Adrenal gland (tissue), 12 donors: ENCODE measurements around the gene ZNF460. TPM values are rescaled to one million over a fixed set of nuclear protein-coding genes. Genes with fewer than 3 reads are reported as not detected.

Experiments
- DNase-seq, 7 donors: peaks; one replicate each; pipeline ENCODE4 v3.0.0-alpha.2; 2019 to 2020
- H3K27ac ChIP-seq, 5 donors: fragments of 200-600 bp; sonication (generic) in 4 of 5; 1 replicate in 3 of 5; 2 replicates in 2 of 5; pipeline versions ENCODE4 v1.5.1 to v1.8.0; 2016 to 2020; ENCODE audit warnings: mild to moderate bottlenecking in 1 of 5
- H3K27me3 ChIP-seq: fragments of 200-600 bp; 2 replicates; pipeline ENCODE4 v1.8.0; 2021
- H3K36me3 ChIP-seq, 2 donors: fragments of 200-600 bp; replicated peaks in 1 of 2; 1 replicate in 1 of 2; 2 replicates in 1 of 2; pipeline versions ENCODE4 v1.5.1 to v1.8.0; 2018 to 2022
- H3K4me1 ChIP-seq, 2 donors: fragments of 200-600 bp; replicated peaks in 1 of 2; 1 replicate in 1 of 2; 2 replicates in 1 of 2; pipeline versions ENCODE4 v1.5.1 to v1.8.0; 2018 to 2021
- H3K4me3 ChIP-seq, 4 donors: fragments of 200-600 bp; sonication (generic) in 3 of 4; one replicate each; pipeline ENCODE4 v1.5.1; 2016 to 2018
- H3K9me3 ChIP-seq, 3 donors: fragments of 200-600 bp; sonication (generic) in 1 of 3; replicated peaks in 1 of 3; 1 replicate in 2 of 3; 2 replicates in 1 of 3; pipeline versions ENCODE4 v1.5.1 to v1.8.0; 2016 to 2021
- POLR2A ChIP-seq, 2 donors: fragments of 450-650 bp; IDR thresholded peaks; one replicate each; pipeline ENCODE4 v1.6.1; 2017; ENCODE audit warnings: antibody characterized with exemption in 2 of 2, mild to moderate bottlenecking in 2 of 2, moderate library complexity in 1 of 2
- WGBS, 4 donors: extraction: QIAGEN DNeasy Blood & Tissue Kit in 2 of 4; methylation state at CpG; one replicate each; pipeline versions ENCODE4 v1.1.5 to v1.1.7; 2013 to 2017; 5-methylcytosine and 5-hydroxymethylcytosine counted together
- intact Hi-C, 2 donors: fragments of 100-400 bp; cut with DNase I; formaldehyde crosslinking; loops; one replicate each; pipeline versions ENCODE4 v1.14.1 to v1.15.0; 2022 to 2023
- polyA plus RNA-seq, 3 donors: library from polyadenylated mRNA; stranded (reverse); fragments of 200-250 nt in 2 of 3; fragments of 350-450 nt in 1 of 3; fragmentation: Illumina TruSeq in 1 of 3; extraction: RNeasy Lipid Tissue Mini Kit (QIAGEN cat#74804) in 1 of 3; gene quantifications; one replicate each; pipeline ENCODE4 v1.2.3, GENCODE V29; 2013 to 2014
- total RNA-seq, 9 donors: library from RNA; depleted of rRNA in 4 of 9; stranded (reverse); fragments of >200 nt in 4 of 9; fragments of 120-200 nt in 1 of 9; fragmentation: NEBNext Ultra II Directional in 1 of 9; extraction: Animal tissue kit (Norgen Biotek cat#: 25700) in 1 of 9; gene quantifications; one replicate each; pipeline versions ENCODE4 v1.1.0 to v1.2.4, GENCODE V29; 2013 to 2023
- TF ChIP-seq, protein P1 (sequence below), 6 experiments: fragments of 450-650 bp in 4 of 6; fragments of 200-600 bp in 2 of 6; sonication (generic) in 1 of 6; IDR thresholded peaks; 1 replicate in 5 of 6; 2 replicates in 1 of 6; pipeline versions ENCODE4 v1.5.1 to v1.8.0; 2016 to 2021; ENCODE audit warnings: antibody characterized with exemption in 6 of 6, mild to moderate bottlenecking in 2 of 6, moderate library complexity in 1 of 6
- donor health status: healthy with polysubstance abuse.
- donor health status: Bipolar disorder and iron deficiency.
- donor health status: DM: yes; HTN: yes; CAD: no.
- donor health status: DM: no; HTN: no; CAD: no.
- donor health status: DM: no; HTN: no; CAD: no.
- donor health status: DM: yes; HTN: yes; CAD: no.

Gene ZNF460
- total and polyA plus RNA-seq, 12 donors = 0.54 to 107 (median 55.5) TPM

DNA sequence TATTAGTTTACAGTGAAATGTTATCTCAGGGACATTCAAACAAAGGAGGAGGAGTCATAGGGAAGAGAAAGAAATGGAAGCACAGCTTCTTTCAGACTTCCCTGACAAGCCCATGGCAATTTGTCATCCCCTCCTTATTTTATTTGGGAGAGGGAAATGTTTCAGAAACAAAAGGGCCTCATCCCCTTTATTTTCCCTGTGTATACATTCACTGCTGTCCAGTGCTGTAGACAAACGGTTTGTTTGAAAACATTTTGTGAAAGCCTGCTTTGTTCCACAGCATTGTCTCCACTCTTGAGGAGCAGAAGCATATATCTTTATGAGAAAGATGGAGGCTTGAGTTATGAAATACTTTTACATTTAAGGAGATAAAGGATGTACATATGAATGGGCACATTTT lies 12.3 kb downstream of the ZNF460 start:
- peaks cover 0 to 71% of the 10 kb centered on the region in 2 donors for H3K36me3 ChIP-seq
- no peaks in the 10 kb centered on the region for H3K4me1 ChIP-seq
- no peaks in the 10 kb centered on the region for H3K9me3 ChIP-seq
- whole genome bisulfite sequencing, 4 donors = 60 to 80% (median 71%) methylated on average over 1 of the region's 1 CpG
- H3K27me3 ChIP-seq = no peaks in the 10 kb centered on the region
- no peak for TF ChIP-seq POLR2A (IDR thresholded peaks at IDR 0.05)
- no peak overlapping the region for H3K4me3 ChIP-seq
- intact Hi-C loops = no loop called here
- no peak overlapping the region for H3K27ac ChIP-seq
- no peak for DNase-seq

DNA sequence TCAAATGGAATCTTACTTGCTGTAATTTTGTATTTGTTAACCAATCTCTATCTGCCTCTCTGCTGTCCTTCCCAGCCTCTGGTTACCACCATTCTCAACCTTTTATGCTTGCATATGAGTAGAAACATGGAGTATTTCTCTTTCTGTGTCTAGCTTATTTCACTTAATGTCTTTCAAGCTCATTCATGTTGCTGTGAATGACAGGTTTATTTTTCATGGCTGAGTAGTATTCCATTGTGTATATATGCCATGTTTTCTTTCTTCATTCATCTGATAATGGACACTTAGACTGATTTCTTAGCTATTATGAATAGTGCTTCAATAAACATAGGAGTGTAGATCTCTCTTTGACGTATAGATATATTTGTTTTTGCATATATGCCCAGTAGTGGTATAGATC lies 13.4 kb downstream of the ZNF460 start:
- Histone ChIP-seq H3K36me3 (peaks cover 0 to 59% of the 10 kb centered on the region in 2 donors), H3K27me3 (no peaks in the 10 kb centered on the region), H3K4me3 (no peak overlapping the region), H3K4me1 (no peaks in the 10 kb centered on the region), H3K27ac (no peak overlapping the region), H3K9me3 (no peaks in the 10 kb centered on the region)
- DNase-seq = no peak
- WGBS, 4 donors = 97 to 100% (median 98%) methylated on average over 1 of the region's 1 CpG
- no peak for TF ChIP-seq POLR2A (IDR thresholded peaks at IDR 0.05)
- TF ChIP-seq, protein P1, sequence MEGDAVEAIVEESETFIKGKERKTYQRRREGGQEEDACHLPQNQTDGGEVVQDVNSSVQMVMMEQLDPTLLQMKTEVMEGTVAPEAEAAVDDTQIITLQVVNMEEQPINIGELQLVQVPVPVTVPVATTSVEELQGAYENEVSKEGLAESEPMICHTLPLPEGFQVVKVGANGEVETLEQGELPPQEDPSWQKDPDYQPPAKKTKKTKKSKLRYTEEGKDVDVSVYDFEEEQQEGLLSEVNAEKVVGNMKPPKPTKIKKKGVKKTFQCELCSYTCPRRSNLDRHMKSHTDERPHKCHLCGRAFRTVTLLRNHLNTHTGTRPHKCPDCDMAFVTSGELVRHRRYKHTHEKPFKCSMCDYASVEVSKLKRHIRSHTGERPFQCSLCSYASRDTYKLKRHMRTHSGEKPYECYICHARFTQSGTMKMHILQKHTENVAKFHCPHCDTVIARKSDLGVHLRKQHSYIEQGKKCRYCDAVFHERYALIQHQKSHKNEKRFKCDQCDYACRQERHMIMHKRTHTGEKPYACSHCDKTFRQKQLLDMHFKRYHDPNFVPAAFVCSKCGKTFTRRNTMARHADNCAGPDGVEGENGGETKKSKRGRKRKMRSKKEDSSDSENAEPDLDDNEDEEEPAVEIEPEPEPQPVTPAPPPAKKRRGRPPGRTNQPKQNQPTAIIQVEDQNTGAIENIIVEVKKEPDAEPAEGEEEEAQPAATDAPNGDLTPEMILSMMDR (IDR thresholded peaks at IDR 0.05) = no peak
- intact Hi-C loops = no loop called here

DNA sequence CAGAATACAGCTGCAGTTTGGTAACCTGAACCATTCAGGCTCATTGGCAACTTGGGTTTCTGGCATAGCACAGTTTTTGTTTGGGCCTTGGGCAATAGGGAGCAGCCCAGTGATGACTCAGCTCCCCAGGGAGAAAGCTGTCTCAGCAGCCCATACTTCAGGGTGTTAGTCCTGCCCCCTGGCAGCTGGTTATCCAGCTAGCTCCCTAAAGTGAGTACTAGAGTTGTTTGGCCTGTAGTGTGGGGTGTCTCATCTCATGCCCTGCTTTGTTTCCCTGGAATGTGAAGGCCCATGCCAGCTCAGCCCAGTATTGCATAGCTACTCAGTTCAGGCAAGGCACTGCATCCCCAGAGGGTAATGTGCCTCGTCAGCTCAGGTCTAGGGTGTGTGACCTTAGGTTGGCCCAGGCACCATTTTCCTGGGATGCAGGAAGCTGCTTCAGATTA lies 21.8 kb downstream of the ZNF460 start:
- peaks cover 0 to 10% of the 10 kb centered on the region in 2 donors for H3K36me3 ChIP-seq

DNA sequence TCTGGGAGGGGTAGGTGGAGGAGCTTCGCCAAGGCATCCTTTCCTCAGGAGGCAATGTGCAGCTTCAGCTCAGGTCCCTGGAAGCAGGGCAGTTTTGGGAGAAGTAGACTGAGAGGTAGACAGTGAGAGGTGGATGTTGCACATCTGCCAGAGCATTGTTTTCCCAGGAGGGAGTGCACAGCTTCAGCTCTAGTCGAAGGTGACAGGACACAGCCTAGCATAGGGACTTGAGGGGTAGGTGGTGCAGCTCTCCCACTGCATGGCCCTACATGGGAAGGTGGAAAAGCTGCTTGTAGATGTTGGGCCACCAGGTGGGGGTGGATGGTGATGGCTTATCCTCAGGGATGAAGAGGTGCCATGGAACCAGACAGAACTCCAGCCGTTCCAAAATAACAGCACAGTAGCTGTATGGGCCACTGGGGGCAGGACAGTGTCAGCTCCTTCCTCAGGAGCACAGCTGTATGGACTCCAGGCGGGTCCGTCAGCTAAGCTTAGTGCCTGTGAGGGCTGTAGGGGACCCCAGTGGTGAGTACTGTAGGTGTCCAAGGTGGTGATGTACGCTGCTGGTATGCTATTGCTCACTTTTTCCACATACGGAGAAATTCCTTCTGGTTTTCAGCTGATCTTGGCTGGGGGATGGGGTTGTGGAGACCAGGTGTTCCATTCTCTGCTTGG lies 22.6 kb downstream of the ZNF460 start:
- intact Hi-C loops = no loop called here
- no peak for TF ChIP-seq POLR2A (IDR thresholded peaks at IDR 0.05)
- TF ChIP-seq, protein P1 (IDR thresholded peaks at IDR 0.05) = no peak
- no peaks in the 10 kb centered on the region for H3K9me3 ChIP-seq
- WGBS, 4 donors = 74 to 84% (median 79%) methylated on average over 4 to 7 of the region's 7 CpGs
- H3K36me3 ChIP-seq = peaks cover 0 to 10% of the 10 kb centered on the region in 2 donors
- no peaks in the 10 kb centered on the region for H3K27me3 ChIP-seq
- no peak overlapping the region for H3K4me3 ChIP-seq
- H3K4me1 ChIP-seq = peaks cover 12 to 13% of the 10 kb centered on the region in 2 donors
- H3K27ac ChIP-seq = peak overlapping the region in 4 of 5 donors; percentile 18 to 82 (median 48)
- peak in 1 of 7 donors; percentile 11 for DNase-seq

More for the DNA sequence above, 21.8 kb downstream of the ZNF460 start:
- DNase-seq = peak; percentile 69 to 94 (median 91)
- Histone ChIP-seq H3K27ac (peak overlapping the region in 4 of 5 donors; percentile 44 to 82 (median 48)), H3K9me3 (no peaks in the 10 kb centered on the region), H3K4me1 (peaks cover 12 to 13% of the 10 kb centered on the region in 2 donors), H3K4me3 (no peak overlapping the region), H3K27me3 (no peaks in the 10 kb centered on the region)
- intact Hi-C loops = no loop called here
- peak in 1 of 2 donors; percentile 37 for TF ChIP-seq POLR2A (IDR thresholded peaks at IDR 0.05)
- TF ChIP-seq, protein P1 (IDR thresholded peaks at IDR 0.05) = no peak
- WGBS, 4 donors = 20 to 64% (median 51%) methylated on average over 1 of the region's 1 CpG

DNA sequence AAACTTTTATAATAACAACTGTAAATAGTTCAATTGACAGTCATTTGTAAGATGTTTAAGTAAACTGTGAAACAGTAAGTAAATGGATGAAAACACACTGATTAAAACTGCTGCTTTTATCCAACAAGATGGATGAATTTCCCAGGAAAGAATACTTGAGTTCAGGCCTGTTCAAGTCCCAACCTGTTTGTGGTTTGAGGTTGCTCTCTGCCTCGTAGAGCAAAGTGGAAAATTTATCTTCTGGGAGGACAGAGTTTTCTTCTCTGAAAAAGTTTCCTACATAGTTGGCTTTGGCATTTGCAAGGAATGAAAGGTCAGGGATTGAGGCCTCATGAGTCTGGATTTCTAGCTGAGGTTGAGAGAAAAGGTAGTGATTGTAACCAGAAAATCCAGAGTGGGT lies 24.8 kb downstream of the ZNF460 start:
- Histone ChIP-seq H3K27ac (no peak overlapping the region), H3K36me3 (peaks cover 0 to 4% of the 10 kb centered on the region in 2 donors), H3K9me3 (no peaks in the 10 kb centered on the region), H3K4me1 (peaks cover 12 to 13% of the 10 kb centered on the region in 2 donors), H3K4me3 (no peak overlapping the region), H3K27me3 (no peaks in the 10 kb centered on the region)
- 0 to 17% (median 0%) methylated on average over 1 of the region's 1 CpG for WGBS, 4 donors
- intact Hi-C loops = no loop called here
- TF ChIP-seq, protein P1 (IDR thresholded peaks at IDR 0.05) = no peak
- TF ChIP-seq POLR2A (IDR thresholded peaks at IDR 0.05) = no peak
- no peak for DNase-seq
